AG08396 (cell line): ENCODE results near the gene NAP1L4.

Experiments used
- DNase-seq: peaks from one replicate; pipeline ENCODE4 v3.0.0; 2012; ENCODE audit warnings: low spot score, mixed read lengths

The NAP1L4 gene

GRCh38 chr11:2992997-2993325, 832 bp upstream of the NAP1L4 start:
- DNase-seq: no peak

- DNase-seq: peak; percentile 75
These were observed 486 bp downstream of the NAP1L4 start for GRCh38 chr11:2991452-2992233.

- no peak for DNase-seq
These were observed 1.3 kb downstream of the NAP1L4 start for GRCh38 chr11:2990617-2991451.

GRCh38 chr11:2989551-2989950, 2.6 kb downstream of the NAP1L4 start:
- no peak for DNase-seq

- DNase-seq: no peak
These were observed 3.1 kb downstream of the NAP1L4 start for GRCh38 chr11:2989006-2989405.

- no peak for DNase-seq
These were observed 4.0 kb downstream of the NAP1L4 start for GRCh38 chr11:2987881-2988861.

- DNase-seq: no peak
These were observed 8.2 kb downstream of the NAP1L4 start for GRCh38 chr11:2983908-2984307.

GRCh38 chr11:2982214-2982613, 9.9 kb downstream of the NAP1L4 start:
- DNase-seq: no peak

GRCh38 chr11:2981130-2981529, 11.0 kb downstream of the NAP1L4 start:
- no peak for DNase-seq

GRCh38 chr11:2980168-2980840, 11.8 kb downstream of the NAP1L4 start:
- no peak for DNase-seq

- no peak for DNase-seq
These were observed 15.0 kb downstream of the NAP1L4 start for GRCh38 chr11:2977113-2977512.

- no peak for DNase-seq
These were observed 15.7 kb downstream of the NAP1L4 start for GRCh38 chr11:2976294-2977063.

- DNase-seq: no peak
These were observed 16.5 kb downstream of the NAP1L4 start for GRCh38 chr11:2975594-2975993.

- DNase-seq: no peak
These were observed 17.9 kb downstream of the NAP1L4 start for GRCh38 chr11:2974272-2974671.

GRCh38 chr11:2968341-2968900, 23.7 kb downstream of the NAP1L4 start:
- no peak for DNase-seq

GRCh38 chr11:2964782-2965181, 27.3 kb downstream of the NAP1L4 start:
- no peak for DNase-seq

- DNase-seq: no peak
These were observed 28.4 kb downstream of the NAP1L4 start for GRCh38 chr11:2963761-2964160.

GRCh38 chr11:2963112-2963754, 28.9 kb downstream of the NAP1L4 start:
- no peak for DNase-seq

- DNase-seq: no peak
These were observed 31.0 kb downstream of the NAP1L4 start for GRCh38 chr11:2961080-2961479.

- DNase-seq: no peak
These were observed 32.0 kb downstream of the NAP1L4 start for GRCh38 chr11:2960139-2960538.
